HepG2 (cell line): ENCODE results near the gene NAXD. TPM values are rescaled to one million over a fixed set of nuclear protein-coding genes. Genes with fewer than 3 reads are reported as not detected.

ENCODE experiments used
- BORCS8-MEF2B ChIP-seq: sonication (generic); formaldehyde crosslinking; IDR thresholded peaks from 2 replicates; pipeline ENCODE4 v1.8.0; 2022; ENCODE audit warnings: mild to moderate bottlenecking, missing genetic modification reagents
- FIP1L1 ChIP-seq: fragments of 200-400 bp; formaldehyde crosslinking; IDR thresholded peaks from 2 replicates; pipeline ENCODE4 v1.6.1; 2018; ENCODE audit warnings: low read depth, mild to moderate bottlenecking, low read length, moderate library complexity, borderline replicate concordance; ENCODE audit not compliant: insufficient read depth
- FOSL1 ChIP-seq: sonication (generic); formaldehyde crosslinking; IDR thresholded peaks from 2 replicates; pipeline ENCODE4 v1.9.0; 2021; ENCODE audit warnings: missing genetic modification reagents, borderline replicate concordance
- FOXA3 ChIP-seq: IDR thresholded peaks from 2 replicates; pipeline ENCODE4 v1.6.1; 2016; ENCODE audit warnings: missing genetic modification reagents, missing compliant biosample characterization
- FOXK1 ChIP-seq: sonication (generic); formaldehyde crosslinking; IDR thresholded peaks from 2 replicates; pipeline ENCODE4 v1.4.0; 2020; ENCODE audit warnings: low read depth, missing genetic modification reagents, borderline replicate concordance
- HMGA1 ChIP-seq: sonication (generic); formaldehyde crosslinking; conservative IDR thresholded peaks from 2 replicates; pipeline ENCODE4 v1.4.0; 2020; ENCODE audit warnings: missing genetic modification reagents
- HNF4A ChIP-seq: sonication (generic); formaldehyde crosslinking; IDR thresholded peaks from 2 replicates; pipeline ENCODE4 v1.4.0; 2020; ENCODE audit warnings: missing genetic modification reagents
- JUN ChIP-seq: sonication (generic); formaldehyde crosslinking; IDR thresholded peaks from 2 replicates; pipeline ENCODE4 v1.4.0; 2020; ENCODE audit warnings: mild to moderate bottlenecking, missing genetic modification reagents
- MED1 ChIP-seq: sonication (generic); formaldehyde crosslinking; IDR thresholded peaks from 2 replicates; pipeline ENCODE4 v1.4.0; 2020; ENCODE audit warnings: missing genetic modification reagents
- STAG1 ChIP-seq: sonication (generic); formaldehyde crosslinking; IDR thresholded peaks from 2 replicates; pipeline ENCODE4 v1.4.0; 2020; ENCODE audit warnings: missing genetic modification reagents
- TMF1 ChIP-seq: sonication (generic); formaldehyde crosslinking; IDR thresholded peaks from 2 replicates; pipeline ENCODE4 v1.8.1; 2022; ENCODE audit warnings: low read depth, missing genetic modification reagents
- ZC3H4 ChIP-seq: sonication (generic); formaldehyde crosslinking; IDR thresholded peaks from 2 replicates; pipeline ENCODE4 v1.4.0; 2020; ENCODE audit warnings: missing genetic modification reagents, borderline replicate concordance
- ZNF180 ChIP-seq: sonication (generic); formaldehyde crosslinking; IDR thresholded peaks from 2 replicates; pipeline ENCODE4 v1.4.0; 2020; ENCODE audit warnings: low read depth, missing genetic modification reagents, borderline replicate concordance
- ZNF296 ChIP-seq: sonication (generic); formaldehyde crosslinking; conservative IDR thresholded peaks from 2 replicates; pipeline ENCODE4 v1.5.0; 2020; ENCODE audit warnings: mild to moderate bottlenecking, missing genetic modification reagents
- ZNF468 ChIP-seq: sonication (generic); formaldehyde crosslinking; IDR thresholded peaks from 2 replicates; pipeline ENCODE4 v1.8.0; 2022; ENCODE audit warnings: mild to moderate bottlenecking, moderate library complexity, missing genetic modification reagents
- ZNF614 ChIP-seq: IDR thresholded peaks from 2 replicates; pipeline ENCODE4 v1.6.1; 2018; ENCODE audit warnings: missing biosample characterization, missing genetic modification reagents, inconsistent platforms, borderline replicate concordance
- ZSCAN20 ChIP-seq: sonication (generic); formaldehyde crosslinking; IDR thresholded peaks from 2 replicates; pipeline ENCODE4 v1.4.0; 2020; ENCODE audit warnings: missing genetic modification reagents, mild to moderate bottlenecking, borderline replicate concordance
- polyA plus RNA-seq, 8 experiments: library from polyadenylated mRNA; depleted of rRNA in 3 of 8; stranded (reverse) in 7 of 8; unstranded in 1 of 8; fragments of >200 nt; fragmentation: Illumina TruSeq in 4 of 8; extraction: Trizol in 4 of 8; gene quantifications; 2 replicates each; pipeline versions ENCODE4 v1.2.1 to v1.2.3, GENCODE V29; 2011 to 2016; ENCODE audit warnings: low read depth in 4 of 8, missing spikeins in 1 of 8, mixed read lengths in 1 of 8; ENCODE audit not compliant: insufficient read depth in 1 of 8
- total RNA-seq, 5 experiments: library from RNA; depleted of rRNA; stranded (reverse); fragments of >200 nt; fragmentation: Illumina TruSeq; extraction: Trizol; gene quantifications; 2 replicates each; pipeline ENCODE4 v1.2.3, GENCODE V29; 2016; ENCODE audit warnings: low read depth in 1 of 5
- TF ChIP-seq, protein P1 (sequence below): sonication (generic); formaldehyde crosslinking; IDR thresholded peaks from 2 replicates; pipeline ENCODE4 v1.4.0; 2020; ENCODE audit warnings: mild to moderate bottlenecking, missing genetic modification reagents
- TF ChIP-seq, protein P2 (sequence below): sonication (generic); formaldehyde crosslinking; IDR thresholded peaks from 2 replicates; pipeline ENCODE4 v1.9.0; 2021; ENCODE audit warnings: missing genetic modification reagents, borderline replicate concordance

NAXD gene
- total and polyA plus RNA-seq, 2 of the 13 experiments (the other 11 are each of a cell fraction or from before 2014, with no cell fraction given): 19.0 to 23.2 TPM

DNA sequence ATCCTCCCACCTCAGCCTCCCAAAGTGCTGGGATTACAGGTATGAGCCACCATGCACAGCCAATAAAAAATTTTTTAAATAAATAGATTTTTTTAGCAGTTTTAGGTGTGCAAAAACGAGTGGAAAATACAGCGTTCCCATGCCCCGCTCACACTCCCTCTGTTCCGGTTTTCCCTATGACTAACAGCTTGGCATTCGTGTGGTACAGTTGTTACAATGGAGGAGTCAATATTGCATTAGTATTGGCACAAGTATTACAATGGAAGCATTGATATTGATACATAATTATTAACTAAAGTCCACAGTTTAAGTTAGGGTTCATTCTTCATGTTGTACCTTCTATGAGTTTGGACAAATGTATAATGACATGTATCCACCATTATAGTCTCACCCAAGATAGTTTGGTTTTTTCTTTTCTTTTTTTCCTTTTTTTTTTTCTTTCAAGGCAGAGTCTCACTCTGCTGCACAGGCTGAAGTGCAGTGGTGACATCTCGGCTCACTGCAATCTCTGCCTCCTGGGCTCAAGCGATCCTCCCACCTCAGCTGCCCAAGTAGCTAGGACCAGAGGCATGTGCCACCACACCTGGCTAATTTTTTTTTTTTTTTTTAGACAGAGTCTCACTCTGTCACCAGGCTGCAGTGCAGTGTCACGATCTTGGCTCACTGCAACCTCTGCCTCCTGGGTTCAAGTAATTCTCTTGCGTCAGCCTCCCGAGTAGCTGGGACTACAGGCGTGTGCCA, 38.4 kb upstream of the NAXD start (continued):
- TF ChIP-seq, protein P1, sequence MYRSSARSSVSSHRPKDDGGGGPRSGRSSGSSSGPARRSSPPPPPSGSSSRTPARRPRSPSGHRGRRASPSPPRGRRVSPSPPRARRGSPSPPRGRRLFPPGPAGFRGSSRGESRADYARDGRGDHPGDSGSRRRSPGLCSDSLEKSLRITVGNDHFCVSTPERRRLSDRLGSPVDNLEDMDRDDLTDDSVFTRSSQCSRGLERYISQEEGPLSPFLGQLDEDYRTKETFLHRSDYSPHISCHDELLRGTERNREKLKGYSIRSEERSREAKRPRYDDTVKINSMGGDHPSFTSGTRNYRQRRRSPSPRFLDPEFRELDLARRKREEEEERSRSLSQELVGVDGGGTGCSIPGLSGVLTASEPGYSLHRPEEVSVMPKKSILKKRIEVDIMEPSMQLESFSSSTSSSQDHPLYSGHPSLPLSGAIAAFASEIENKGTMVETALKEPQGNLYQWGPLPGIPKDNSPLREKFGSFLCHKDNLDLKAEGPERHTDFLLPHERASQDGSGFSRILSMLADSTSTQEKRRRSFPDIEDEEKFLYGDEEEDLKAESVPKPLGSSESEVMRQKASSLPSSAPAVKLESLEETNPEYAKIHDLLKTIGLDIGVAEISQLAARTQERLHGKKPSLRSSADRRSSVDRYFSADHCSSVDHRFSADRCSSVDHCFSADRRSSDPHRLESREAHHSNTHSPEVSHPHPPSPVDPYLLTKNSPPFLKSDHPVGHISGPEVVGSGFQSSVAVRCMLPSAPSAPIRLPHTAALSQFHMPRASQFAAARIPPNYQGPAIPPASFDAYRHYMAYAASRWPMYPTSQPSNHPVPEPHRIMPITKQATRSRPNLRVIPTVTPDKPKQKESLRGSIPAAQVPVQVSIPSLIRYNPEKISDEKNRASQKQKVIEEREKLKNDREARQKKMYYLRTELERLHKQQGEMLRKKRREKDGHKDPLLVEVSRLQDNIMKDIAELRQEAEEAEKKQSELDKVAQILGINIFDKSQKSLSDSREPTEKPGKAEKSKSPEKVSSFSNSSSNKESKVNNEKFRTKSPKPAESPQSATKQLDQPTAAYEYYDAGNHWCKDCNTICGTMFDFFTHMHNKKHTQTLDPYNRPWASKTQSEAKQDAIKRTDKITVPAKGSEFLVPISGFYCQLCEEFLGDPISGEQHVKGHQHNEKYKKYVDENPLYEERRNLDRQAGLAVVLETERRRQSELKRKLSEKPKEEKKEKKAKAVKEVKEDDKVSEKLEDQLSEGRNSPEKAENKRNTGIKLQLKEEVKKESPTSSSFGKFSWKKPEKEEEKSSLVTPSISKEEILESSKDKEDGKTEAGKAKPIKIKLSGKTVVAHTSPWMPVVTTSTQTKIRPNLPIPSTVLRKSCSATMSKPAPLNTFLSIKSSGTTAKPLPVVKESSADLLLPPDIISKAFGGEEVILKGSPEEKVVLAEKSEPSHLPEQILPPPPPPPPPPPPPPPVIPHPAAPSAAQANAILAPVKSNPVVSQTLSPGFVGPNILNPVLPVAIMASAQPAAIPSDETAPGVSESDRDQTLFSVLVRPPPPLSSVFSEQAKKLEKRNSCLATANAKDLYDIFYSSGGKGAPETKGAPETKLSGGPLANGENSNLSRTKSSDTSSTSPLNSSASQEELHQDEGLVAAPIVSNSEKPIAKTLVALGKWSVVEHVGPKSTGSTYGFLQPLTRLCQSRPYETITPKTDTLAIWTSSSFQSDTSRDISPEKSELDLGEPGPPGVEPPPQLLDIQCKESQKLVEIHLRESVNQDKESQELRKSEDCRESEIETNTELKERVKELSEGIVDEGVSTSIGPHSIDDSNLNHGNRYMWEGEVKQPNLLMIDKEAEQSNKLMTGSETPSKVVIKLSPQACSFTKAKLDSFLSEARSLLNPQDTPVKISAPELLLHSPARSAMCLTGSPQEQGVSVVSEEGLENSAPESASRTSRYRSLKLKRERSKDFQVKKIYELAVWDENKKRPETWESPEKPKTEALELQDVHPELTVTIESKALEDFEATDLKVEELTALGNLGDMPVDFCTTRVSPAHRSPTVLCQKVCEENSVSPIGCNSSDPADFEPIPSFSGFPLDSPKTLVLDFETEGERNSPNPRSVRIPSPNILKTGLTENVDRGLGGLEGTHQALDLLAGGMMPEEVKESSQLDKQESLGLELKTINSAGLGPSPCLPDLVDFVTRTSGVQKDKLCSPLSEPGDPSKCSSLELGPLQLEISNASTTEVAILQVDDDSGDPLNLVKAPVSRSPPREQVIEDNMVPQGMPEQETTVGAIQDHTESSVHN (CRISPR knock-in tag): no peak
- TF ChIP-seq, protein P2, sequence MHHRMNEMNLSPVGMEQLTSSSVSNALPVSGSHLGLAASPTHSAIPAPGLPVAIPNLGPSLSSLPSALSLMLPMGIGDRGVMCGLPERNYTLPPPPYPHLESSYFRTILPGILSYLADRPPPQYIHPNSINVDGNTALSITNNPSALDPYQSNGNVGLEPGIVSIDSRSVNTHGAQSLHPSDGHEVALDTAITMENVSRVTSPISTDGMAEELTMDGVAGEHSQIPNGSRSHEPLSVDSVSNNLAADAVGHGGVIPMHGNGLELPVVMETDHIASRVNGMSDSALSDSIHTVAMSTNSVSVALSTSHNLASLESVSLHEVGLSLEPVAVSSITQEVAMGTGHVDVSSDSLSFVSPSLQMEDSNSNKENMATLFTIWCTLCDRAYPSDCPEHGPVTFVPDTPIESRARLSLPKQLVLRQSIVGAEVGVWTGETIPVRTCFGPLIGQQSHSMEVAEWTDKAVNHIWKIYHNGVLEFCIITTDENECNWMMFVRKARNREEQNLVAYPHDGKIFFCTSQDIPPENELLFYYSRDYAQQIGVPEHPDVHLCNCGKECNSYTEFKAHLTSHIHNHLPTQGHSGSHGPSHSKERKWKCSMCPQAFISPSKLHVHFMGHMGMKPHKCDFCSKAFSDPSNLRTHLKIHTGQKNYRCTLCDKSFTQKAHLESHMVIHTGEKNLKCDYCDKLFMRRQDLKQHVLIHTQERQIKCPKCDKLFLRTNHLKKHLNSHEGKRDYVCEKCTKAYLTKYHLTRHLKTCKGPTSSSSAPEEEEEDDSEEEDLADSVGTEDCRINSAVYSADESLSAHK (CRISPR knock-in tag): no peak
- TF ChIP-seq ZNF614 (CRISPR knock-in tag): no peak
- TF ChIP-seq FIP1L1: no peak
- peak; percentile 67; the same call in 1 of the 2 replicates for TF ChIP-seq FOSL1 (CRISPR knock-in tag)
- TF ChIP-seq MED1 (CRISPR knock-in tag): 0 out of 2 replicates have a peak, but pooled peaks have one; percentile 10
- TF ChIP-seq JUN (CRISPR knock-in tag): no peak
- no peak for TF ChIP-seq ZC3H4 (CRISPR knock-in tag)
- TF ChIP-seq ZNF468 (CRISPR knock-in tag): no peak
- no peak for TF ChIP-seq STAG1 (CRISPR knock-in tag)
- TF ChIP-seq HMGA1 (CRISPR knock-in tag): no peak
- peak; percentile 67 for TF ChIP-seq HNF4A (CRISPR knock-in tag)
- no peak for TF ChIP-seq ZNF180 (CRISPR knock-in tag)
- no peak for TF ChIP-seq FOXK1 (CRISPR knock-in tag)
- no peak for TF ChIP-seq ZSCAN20 (CRISPR knock-in tag)
- TF ChIP-seq TMF1 (CRISPR knock-in tag): no peak
- TF ChIP-seq BORCS8-MEF2B: no peak
- no peak for TF ChIP-seq ZNF296 (CRISPR knock-in tag)
- peak; percentile 89 for TF ChIP-seq FOXA3 (CRISPR knock-in tag)
